Fibroblast of lung (primary cell): Measurements from ENCODE around the gene ADGRV1. TPM values are rescaled to one million over a fixed set of nuclear protein-coding genes. Genes with fewer than 3 reads are reported as not detected.

Source experiments
- DNase-seq, 2 donors: peaks; one replicate each; pipeline versions ENCODE4 v3.0.0 to v3.0.0-alpha.2; 2010; ENCODE audit warnings: low read depth in 2 of 2
- H2AFZ ChIP-seq: 2 replicates; pipeline ENCODE4 v1.5.1; 2012; ENCODE audit warnings: low read length, control low read depth, inconsistent platforms
- H3K27ac ChIP-seq: 2 replicates; pipeline ENCODE4 v1.5.1; 2011; ENCODE audit warnings: low read length, control low read depth; ENCODE audit not compliant: insufficient read depth
- H3K27me3 ChIP-seq: 2 replicates; pipeline ENCODE4 v1.5.1; 2011; ENCODE audit warnings: mild to moderate bottlenecking, low read length; ENCODE audit not compliant: control insufficient read depth, insufficient read depth
- H3K36me3 ChIP-seq: 2 replicates; pipeline ENCODE4 v1.5.1; 2011; ENCODE audit warnings: low read length; ENCODE audit not compliant: control insufficient read depth, insufficient read depth
- H3K4me1 ChIP-seq: 2 replicates; pipeline ENCODE4 v1.5.1; 2011; ENCODE audit warnings: low read length; ENCODE audit not compliant: control insufficient read depth, insufficient read depth; ENCODE audit errors: extremely low read depth
- H3K4me2 ChIP-seq: 2 replicates; pipeline ENCODE4 v1.5.1; 2011; ENCODE audit warnings: low read length, control low read depth; ENCODE audit not compliant: insufficient read depth; ENCODE audit errors: extremely low read depth
- H3K4me3 ChIP-seq, 4 experiments: fragments of 200-600 bp in 1 of 4; sonication (generic) in 1 of 4; replicated peaks in 1 of 4; 2 replicates each; pipeline ENCODE4 v1.5.1; 2011 to 2016; ENCODE audit warnings: low read length in 4 of 4, low read depth in 3 of 4, mild to moderate bottlenecking in 3 of 4, control low read depth in 2 of 4, inconsistent platforms in 1 of 4, mixed read lengths in 1 of 4; ENCODE audit not compliant: insufficient read depth in 1 of 4; ENCODE audit errors: control extremely low read depth in 1 of 4
- H3K79me2 ChIP-seq: 2 replicates; pipeline ENCODE4 v1.5.1; 2012; ENCODE audit warnings: mild to moderate bottlenecking, low read length, inconsistent platforms; ENCODE audit not compliant: control insufficient read depth, insufficient read depth
- H3K9ac ChIP-seq: 2 replicates; pipeline ENCODE4 v1.5.1; 2011; ENCODE audit warnings: mild to moderate bottlenecking, low read length, control low read depth; ENCODE audit not compliant: insufficient read depth
- H3K9me3 ChIP-seq: 2 replicates; pipeline ENCODE4 v1.5.1; 2012; ENCODE audit warnings: low read depth, low read length; ENCODE audit not compliant: control insufficient read depth, insufficient read depth
- H4K20me1 ChIP-seq: 2 replicates; pipeline ENCODE4 v1.5.1; 2011; ENCODE audit warnings: low read length; ENCODE audit not compliant: control insufficient read depth, insufficient read depth; ENCODE audit errors: extremely low read depth
- EZH2 ChIP-seq: IDR thresholded peaks from 2 replicates; pipeline ENCODE4 v1.5.1; 2012; ENCODE audit warnings: low read length, control low read depth, mild to moderate bottlenecking; ENCODE audit errors: missing control alignments
- polyA plus RNA-seq, 2 donors: library from polyadenylated mRNA; depleted of rRNA in 1 of 2; stranded (reverse) in 1 of 2; unstranded in 1 of 2; fragments of >200 nt; gene quantifications; 2 replicates each; pipeline ENCODE4 v1.2.1, GENCODE V29; 2011 to 2012; ENCODE audit warnings: missing spikeins in 1 of 2
- total RNA-seq: library from RNA; depleted of rRNA; stranded (reverse); fragments of >200 nt; gene quantifications from 2 replicates; pipeline ENCODE4 v1.2.1, GENCODE V29; 2014
- TF ChIP-seq, protein P1 (sequence below), 2 donors: IDR thresholded peaks in 1 of 2; conservative IDR thresholded peaks in 1 of 2; 1 replicate in 1 of 2; 2 replicates in 1 of 2; pipeline ENCODE4 v1.5.1; 2011 to 2012; ENCODE audit warnings: low read length in 2 of 2, control low read depth in 1 of 2, inconsistent platforms in 1 of 2, low read depth in 1 of 2, mild to moderate bottlenecking in 1 of 2

Gene ADGRV1
- total and polyA plus RNA-seq, 2 donors (not counting 1 experiment from before 2014, with no cell fraction given): 0.15 to 0.17 TPM

DNA sequence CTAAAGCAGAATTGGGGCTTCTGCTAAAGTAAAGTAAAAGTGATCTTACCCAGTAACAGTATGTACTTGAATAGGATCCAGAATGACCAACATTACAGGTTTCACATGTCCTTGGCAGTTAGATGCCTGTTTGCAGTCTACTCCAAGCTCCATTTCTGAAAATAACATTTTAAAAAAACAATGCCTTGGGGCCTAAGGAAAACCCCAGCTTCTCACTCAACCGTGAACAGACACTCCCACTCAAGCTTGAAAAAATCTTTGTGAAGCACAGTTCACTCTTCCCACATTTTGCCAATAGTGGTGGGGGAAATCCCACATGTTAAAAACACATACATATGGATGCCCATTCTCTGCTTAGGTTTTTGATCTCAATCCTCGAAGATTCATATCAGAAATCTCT lies 520.4 kb downstream of the ADGRV1 start:
- H3K27me3 ChIP-seq: no peaks in the 10 kb centered on the region
- TF ChIP-seq, protein P1, sequence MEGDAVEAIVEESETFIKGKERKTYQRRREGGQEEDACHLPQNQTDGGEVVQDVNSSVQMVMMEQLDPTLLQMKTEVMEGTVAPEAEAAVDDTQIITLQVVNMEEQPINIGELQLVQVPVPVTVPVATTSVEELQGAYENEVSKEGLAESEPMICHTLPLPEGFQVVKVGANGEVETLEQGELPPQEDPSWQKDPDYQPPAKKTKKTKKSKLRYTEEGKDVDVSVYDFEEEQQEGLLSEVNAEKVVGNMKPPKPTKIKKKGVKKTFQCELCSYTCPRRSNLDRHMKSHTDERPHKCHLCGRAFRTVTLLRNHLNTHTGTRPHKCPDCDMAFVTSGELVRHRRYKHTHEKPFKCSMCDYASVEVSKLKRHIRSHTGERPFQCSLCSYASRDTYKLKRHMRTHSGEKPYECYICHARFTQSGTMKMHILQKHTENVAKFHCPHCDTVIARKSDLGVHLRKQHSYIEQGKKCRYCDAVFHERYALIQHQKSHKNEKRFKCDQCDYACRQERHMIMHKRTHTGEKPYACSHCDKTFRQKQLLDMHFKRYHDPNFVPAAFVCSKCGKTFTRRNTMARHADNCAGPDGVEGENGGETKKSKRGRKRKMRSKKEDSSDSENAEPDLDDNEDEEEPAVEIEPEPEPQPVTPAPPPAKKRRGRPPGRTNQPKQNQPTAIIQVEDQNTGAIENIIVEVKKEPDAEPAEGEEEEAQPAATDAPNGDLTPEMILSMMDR (conservative IDR thresholded peaks at IDR 0.05 in 1 of 2, IDR thresholded peaks at IDR 0.05 in 1 of 2; ENCODE audit: low read depth in 1 of 2, low read length in 2 of 2): no peak
- TF ChIP-seq EZH2: no peak
- H2AFZ ChIP-seq: no peak overlapping the region
- no peaks in the 10 kb centered on the region for H3K9me3 ChIP-seq
- no peaks in the 10 kb centered on the region for H4K20me1 ChIP-seq
- H3K79me2 ChIP-seq: no peaks in the 10 kb centered on the region
- peak; percentile 27 to 40 for DNase-seq
- H3K9ac ChIP-seq: no peak overlapping the region
- H3K4me1 ChIP-seq: no peaks in the 10 kb centered on the region
- H3K27ac ChIP-seq: no peak overlapping the region
- H3K4me2 ChIP-seq: no peak overlapping the region
- H3K36me3 ChIP-seq: no peaks in the 10 kb centered on the region
- H3K4me3 ChIP-seq: no peak overlapping the region

GRCh38 chr5:91089758-91090157 lies 531.2 kb downstream of the ADGRV1 start:
- no peak overlapping the region for H3K4me3 ChIP-seq
- H3K4me2 ChIP-seq: no peak overlapping the region
- no peaks in the 10 kb centered on the region for H3K27me3 ChIP-seq
- no peak overlapping the region for H3K9ac ChIP-seq
- no peak for DNase-seq
- no peaks in the 10 kb centered on the region for H3K79me2 ChIP-seq
- H3K36me3 ChIP-seq: no peaks in the 10 kb centered on the region
- no peak overlapping the region for H3K27ac ChIP-seq
- H4K20me1 ChIP-seq: no peaks in the 10 kb centered on the region
- H2AFZ ChIP-seq: no peak overlapping the region
- H3K4me1 ChIP-seq: no peaks in the 10 kb centered on the region
- no peaks in the 10 kb centered on the region for H3K9me3 ChIP-seq
- no peak for TF ChIP-seq EZH2
- TF ChIP-seq, protein P1 (conservative IDR thresholded peaks at IDR 0.05 in 1 of 2, IDR thresholded peaks at IDR 0.05 in 1 of 2; ENCODE audit: low read depth in 1 of 2, low read length in 2 of 2): no peak

- Histone ChIP-seq H3K79me2 (no peaks in the 10 kb centered on the region), H3K9me3 (no peaks in the 10 kb centered on the region), H4K20me1 (no peaks in the 10 kb centered on the region), H3K4me3 (no peak overlapping the region), H3K4me1 (no peaks in the 10 kb centered on the region), H3K36me3 (no peaks in the 10 kb centered on the region), H3K27me3 (no peaks in the 10 kb centered on the region), H3K4me2 (no peak overlapping the region), H3K9ac (no peak overlapping the region), H3K27ac (no peak overlapping the region), H2AFZ (no peak overlapping the region)
- no peak for DNase-seq
- TF ChIP-seq, protein P1 (conservative IDR thresholded peaks at IDR 0.05 in 1 of 2, IDR thresholded peaks at IDR 0.05 in 1 of 2; ENCODE audit: low read depth in 1 of 2, low read length in 2 of 2): no peak
- no peak for TF ChIP-seq EZH2
Observed at GRCh38 chr5:91090995-91091394, 532.4 kb downstream of the ADGRV1 start.
